ENCODE data around the gene GNAI3.

GNAI3 gene

GRCh38 chr1:109624201-109625010 is 76.0 kb downstream of the GNAI3 start:
- no peak for DNase-seq

DNA sequence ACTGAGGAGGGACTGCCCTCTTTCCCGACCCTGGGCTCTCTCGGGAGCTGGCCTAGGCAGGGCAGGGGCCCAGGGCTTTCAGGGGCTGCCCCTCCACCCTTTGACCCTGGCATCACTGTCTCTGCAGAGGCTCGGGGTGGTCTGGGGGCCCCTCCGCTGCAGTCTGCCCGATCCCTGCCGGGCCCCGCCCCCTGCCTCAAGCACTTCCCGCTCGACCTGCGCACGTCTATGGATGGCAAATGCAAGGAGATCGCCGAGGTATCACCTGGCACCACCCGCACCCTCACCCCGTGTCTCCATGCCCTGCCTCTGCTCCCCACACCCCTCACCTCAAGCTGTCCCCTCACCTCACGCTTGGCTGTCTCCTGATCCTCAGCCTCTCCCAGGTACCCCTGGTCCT is 76.8 kb downstream of the GNAI3 start:
- DNase-seq = no peak

GRCh38 chr1:109625601-109626560 is 77.5 kb downstream of the GNAI3 start:
- DNase-seq = no peak

DNA sequence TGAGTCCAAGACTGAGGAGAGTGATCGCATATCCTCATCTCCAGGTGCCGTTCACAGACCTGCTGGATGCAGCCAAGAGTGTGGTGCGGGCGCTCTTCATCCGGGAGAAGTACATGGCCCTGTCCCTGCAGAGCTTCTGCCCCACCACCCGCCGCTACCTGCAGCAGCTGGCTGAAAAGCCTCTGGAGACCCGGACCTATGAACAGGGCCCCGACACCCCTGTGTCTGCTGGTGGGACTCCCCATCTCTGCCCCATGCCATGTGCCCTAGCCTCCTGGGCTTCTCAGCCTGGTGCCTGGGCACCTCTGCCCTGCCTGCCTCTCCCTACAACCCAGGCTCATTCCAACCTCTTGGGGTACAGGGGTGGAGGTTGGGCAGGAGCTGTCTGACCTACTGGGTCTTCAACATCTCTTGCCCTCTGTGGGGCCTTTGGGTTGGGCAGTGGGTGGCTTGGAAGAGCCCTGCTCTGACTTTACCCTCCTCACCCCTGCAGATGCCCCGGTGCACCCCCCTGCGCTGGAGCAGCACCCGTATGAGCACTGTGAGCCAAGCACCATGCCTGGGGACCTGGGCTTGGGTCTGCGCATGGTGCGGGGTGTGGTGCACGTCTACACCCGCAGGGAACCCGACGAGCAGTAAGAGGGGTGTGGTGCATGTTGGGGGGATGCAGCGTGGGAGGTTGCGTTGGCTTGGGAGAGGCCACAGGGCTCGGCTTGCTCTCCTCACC is 78.4 kb downstream of the GNAI3 start:
- no peak for DNase-seq

GRCh38 chr1:109627692-109628399 is 79.4 kb downstream of the GNAI3 start:
- DNase-seq = no peak

DNA sequence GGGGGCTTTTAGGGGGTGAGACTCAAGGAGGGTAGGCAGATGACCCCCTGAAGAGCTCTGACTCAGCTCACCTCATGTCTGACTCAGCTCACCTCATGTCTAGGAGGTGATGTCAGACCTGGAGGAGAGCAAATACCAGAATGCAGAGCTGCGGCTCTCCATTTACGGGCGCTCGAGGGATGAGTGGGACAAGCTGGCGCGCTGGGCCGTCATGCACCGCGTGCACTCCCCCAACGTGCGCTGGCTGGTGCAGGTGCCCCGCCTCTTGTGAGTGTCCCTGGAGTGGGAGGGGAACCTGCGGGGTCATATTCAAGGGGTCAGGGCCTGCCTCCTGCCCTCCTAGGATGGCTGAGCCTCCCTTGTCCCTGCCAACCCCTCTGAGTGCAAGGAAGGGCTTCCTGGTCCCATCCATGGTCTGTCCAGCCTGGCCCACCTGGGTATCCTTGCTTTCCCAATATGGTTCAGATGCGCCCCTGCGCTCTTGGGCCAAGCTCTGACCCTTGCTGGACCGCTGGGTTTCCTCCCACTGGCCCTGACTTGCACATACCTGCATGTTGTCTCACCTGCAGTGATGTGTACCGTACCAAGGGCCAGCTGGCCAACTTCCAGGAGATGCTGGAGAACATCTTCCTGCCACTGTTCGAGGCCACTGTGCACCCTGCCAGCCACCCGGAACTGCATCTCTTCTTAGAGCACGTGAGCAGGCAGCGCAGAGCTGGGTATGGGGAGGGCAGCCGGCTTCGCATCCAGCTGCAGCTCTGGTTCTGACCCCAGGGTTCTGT is 80.3 kb downstream of the GNAI3 start:
- DNase-seq = no peak

GRCh38 chr1:109629372-109630030 is 81.1 kb downstream of the GNAI3 start:
- DNase-seq = no peak

GRCh38 chr1:109630081-109630897 is 81.9 kb downstream of the GNAI3 start:
- DNase-seq = no peak

GRCh38 chr1:109630898-109631512 is 82.6 kb downstream of the GNAI3 start:
- no peak for DNase-seq

- no peak for DNase-seq
Measured at GRCh38 chr1:109631513-109632505, 83.4 kb downstream of the GNAI3 start.

DNA sequence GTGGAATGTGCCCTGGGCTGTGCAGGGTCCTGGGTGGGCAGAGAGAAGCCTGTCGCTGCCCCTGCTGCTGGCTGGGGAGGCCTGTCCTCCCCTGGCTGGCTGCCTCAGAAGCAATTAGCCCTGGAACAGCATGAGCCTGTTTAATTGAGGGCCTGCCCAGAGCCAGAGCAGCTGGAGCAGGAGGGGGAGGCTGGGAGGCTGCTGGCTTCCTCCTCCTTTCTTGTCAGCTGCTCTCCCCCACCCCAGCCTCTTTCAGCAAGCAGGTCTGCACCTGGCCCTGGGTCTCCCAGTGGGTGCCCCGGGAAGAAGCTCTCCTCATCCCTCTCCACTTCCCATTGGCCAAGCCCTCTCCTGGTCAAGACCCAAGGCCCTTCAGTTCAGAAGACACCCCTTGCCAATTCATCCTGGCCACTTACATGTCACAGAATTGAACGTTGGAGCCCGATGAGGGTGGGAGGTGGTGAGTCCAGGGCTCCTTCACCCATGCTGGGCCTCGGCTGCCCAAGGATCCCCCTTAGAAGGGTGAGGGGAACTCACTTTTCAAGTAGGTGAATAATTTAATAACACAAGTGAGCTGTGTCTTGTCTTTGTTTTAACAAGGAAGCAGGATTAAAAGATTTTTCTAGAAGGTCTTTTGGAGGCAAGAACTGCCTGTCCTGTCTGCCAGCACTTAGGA is 84.4 kb downstream of the GNAI3 start:
- no peak for DNase-seq

DNA sequence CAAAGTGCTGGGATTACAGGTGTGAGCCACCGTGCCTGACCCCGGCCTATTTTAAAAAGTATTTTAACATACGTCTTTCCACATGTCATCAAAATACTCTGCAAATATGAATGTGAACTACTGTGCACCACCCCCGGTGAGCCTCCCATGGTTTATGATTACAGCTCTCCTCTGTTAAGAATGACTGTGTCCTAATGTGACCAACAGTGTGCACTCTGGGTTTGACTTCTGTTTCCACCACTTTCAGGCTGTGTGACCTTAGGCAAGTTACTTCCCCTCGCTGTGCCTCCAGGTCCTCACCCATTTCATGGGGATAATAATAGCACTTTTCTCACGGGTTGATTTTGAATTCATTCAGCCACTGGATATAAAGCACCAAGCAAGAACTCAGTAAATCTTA is 85.9 kb downstream of the GNAI3 start:
- no peak for DNase-seq

- DNase-seq = no peak
Measured at GRCh38 chr1:109634771-109635750, 86.6 kb downstream of the GNAI3 start.

DNA sequence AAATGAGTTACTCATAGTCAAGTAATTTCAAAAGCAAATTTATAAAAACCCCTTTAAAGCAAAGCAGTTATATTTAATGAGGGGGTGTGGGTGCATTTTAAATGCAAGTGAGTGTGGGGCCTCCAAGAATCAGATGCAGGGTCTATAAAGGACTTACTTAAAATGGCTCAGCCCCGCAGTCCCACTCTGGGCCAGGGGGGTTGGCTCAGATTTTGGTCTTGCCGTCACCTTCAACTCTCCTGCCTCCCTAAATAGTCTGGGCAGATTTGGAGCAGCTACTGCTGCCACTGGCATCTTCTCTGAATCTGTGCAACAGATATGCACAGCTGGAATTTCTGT is 87.4 kb downstream of the GNAI3 start:
- DNase-seq = no peak

GRCh38 chr1:109636201-109636952 is 88.0 kb downstream of the GNAI3 start:
- no peak for DNase-seq

DNA sequence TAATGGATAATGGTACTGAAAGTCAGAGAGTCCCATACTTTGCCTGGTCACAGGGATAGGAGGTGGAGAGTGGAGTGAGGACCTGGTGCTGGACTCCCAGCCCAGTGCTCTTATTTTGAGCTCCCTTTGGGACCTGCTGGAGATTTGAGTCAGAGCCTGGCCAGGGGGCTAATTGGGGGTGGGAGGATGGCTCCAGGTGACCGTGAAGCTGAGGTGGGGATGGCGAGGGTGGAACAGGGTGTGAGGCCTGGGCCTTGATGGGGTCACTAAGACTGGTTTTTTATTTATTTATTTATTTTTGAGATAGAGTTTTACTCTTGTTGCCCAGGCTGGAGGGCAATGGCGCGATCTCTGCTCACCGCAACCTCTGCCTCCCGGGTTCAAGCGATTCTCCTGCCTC is 89.0 kb downstream of the GNAI3 start:
- DNase-seq = no peak

Data from CD4-positive, alpha-beta T cell treated with Interleukin-4 for 4 hours (primary cell).